HG02798 (cell line): ENCODE data around the gene ZKSCAN2.

Experiments
- ATAC-seq: cut with Tn5 transposase; IDR thresholded peaks from one replicate; pipeline ENCODE4 v1.9.1; 2021; ENCODE audit warnings: mild to moderate bottlenecking; ENCODE audit not compliant: unreplicated experiment, poor library complexity

Gene ZKSCAN2

GRCh38 chr16:25257470-25257955 is at the start of gene ZKSCAN2:
Gene ZKSCAN2 (minus strand): TSS chr16:25257845. CDS start chr16:25257127, 718 bp downstream.
- ATAC-seq: peak; percentile 95

GRCh38 chr16:25299792-25300590 is 42.3 kb upstream of the ZKSCAN2 start:
- no peak for ATAC-seq

GRCh38 chr16:25298165-25298872 is 40.7 kb upstream of the ZKSCAN2 start:
- ATAC-seq: no peak

- no peak for ATAC-seq
Measured at GRCh38 chr16:25297151-25297787, 39.6 kb upstream of the ZKSCAN2 start.

- no peak for ATAC-seq
Measured at GRCh38 chr16:25291580-25291979, 33.9 kb upstream of the ZKSCAN2 start.

GRCh38 chr16:25289466-25289865 is 31.8 kb upstream of the ZKSCAN2 start:
- no peak for ATAC-seq

- ATAC-seq: no peak
Measured at GRCh38 chr16:25279491-25279890, 21.8 kb upstream of the ZKSCAN2 start.

- no peak for ATAC-seq
Measured at GRCh38 chr16:25271421-25271820, 13.8 kb upstream of the ZKSCAN2 start.

GRCh38 chr16:25270577-25270976 is 12.9 kb upstream of the ZKSCAN2 start:
- ATAC-seq: no peak

GRCh38 chr16:25269879-25270278 is 12.2 kb upstream of the ZKSCAN2 start:
- ATAC-seq: no peak

GRCh38 chr16:25265968-25266367 is 8.3 kb upstream of the ZKSCAN2 start:
- ATAC-seq: no peak

GRCh38 chr16:25264597-25264996 is 7.0 kb upstream of the ZKSCAN2 start:
- ATAC-seq: no peak

- no peak for ATAC-seq
Measured at GRCh38 chr16:25260416-25260815, 2.8 kb upstream of the ZKSCAN2 start.

- no peak for ATAC-seq
Measured at GRCh38 chr16:25258861-25259179, 1.2 kb upstream of the ZKSCAN2 start.

GRCh38 chr16:25257956-25258860 is 563 bp upstream of the ZKSCAN2 start:
- ATAC-seq: peak; percentile 39

GRCh38 chr16:25256695-25257469 is 763 bp downstream of the ZKSCAN2 start:
- no peak for ATAC-seq

GRCh38 chr16:25253322-25253721 is 4.3 kb downstream of the ZKSCAN2 start:
- no peak for ATAC-seq

GRCh38 chr16:25250467-25250866 is 7.2 kb downstream of the ZKSCAN2 start:
- ATAC-seq: no peak

- ATAC-seq: no peak
Measured at GRCh38 chr16:25235991-25236390, 21.7 kb downstream of the ZKSCAN2 start.
